H1 (cell line): Measurements from ENCODE around the gene P2RX2. TPM values are rescaled to one million over a fixed set of nuclear protein-coding genes. Genes with fewer than 3 reads are reported as not detected.
A peak's percentile ranks its signal among the peaks of the same experiment; 100 is the strongest.

Source experiments
- CHD2 ChIP-seq: IDR thresholded peaks from 2 replicates; pipeline ENCODE4 v1.6.1; 2012; ENCODE audit warnings: low read length, improper control_type of control experiment
- E2F6 ChIP-seq: IDR thresholded peaks from 2 replicates; pipeline ENCODE4 v1.6.1; 2012; ENCODE audit warnings: inconsistent platforms
- EGR1 ChIP-seq: IDR thresholded peaks from 2 replicates; pipeline ENCODE4 v1.6.1; 2011; ENCODE audit warnings: low read depth, low read length, borderline replicate concordance
- KDM4A ChIP-seq: IDR thresholded peaks from one replicate; pipeline ENCODE4 v1.7.1; 2012; ENCODE audit warnings: low read depth, mild to moderate bottlenecking, moderate library complexity, low read length, inconsistent platforms; ENCODE audit not compliant: severe bottlenecking
- POLR2AphosphoS5 ChIP-seq: IDR thresholded peaks from 2 replicates; pipeline ENCODE4 v1.6.1; 2011; ENCODE audit warnings: low read depth, low read length
- SIN3A ChIP-seq, 2 experiments: IDR thresholded peaks in 1 of 2; conservative IDR thresholded peaks in 1 of 2; 2 replicates each; pipeline ENCODE4 v1.6.1; 2011 to 2012; ENCODE audit warnings: low read length in 2 of 2, improper control_type of control experiment in 1 of 2, low read depth in 1 of 2, mild to moderate bottlenecking in 1 of 2
- YY1 ChIP-seq: IDR thresholded peaks from 2 replicates; pipeline ENCODE4 v1.6.1; 2011; ENCODE audit warnings: low read depth, mild to moderate bottlenecking, low read length
- ZNF274 ChIP-seq: IDR thresholded peaks from 2 replicates; pipeline ENCODE4 v1.7.0; 2012; ENCODE audit warnings: low read length, borderline replicate concordance; ENCODE audit errors: extremely low read depth
- polyA plus RNA-seq, 7 experiments: library from polyadenylated mRNA; depleted of rRNA in 3 of 7; stranded (reverse) in 5 of 7; unstranded in 2 of 7; fragments of >200 nt in 5 of 7; fragments of 200-250 nt in 2 of 7; gene quantifications; 1 replicate in 5 of 7; 2 replicates in 1 of 7; 4 replicates in 1 of 7; pipeline versions ENCODE4 v1.2.1 to v1.2.3, GENCODE V29; 2011 to 2013; ENCODE audit warnings: missing spikeins in 2 of 7, mixed read lengths in 2 of 7
- total RNA-seq: library from RNA; stranded (reverse); fragmentation: NEBNext Ultra II Directional; extraction: Animal tissue kit (Norgen Biotek cat#: 25700); gene quantifications from 2 replicates; pipeline ENCODE4 v1.2.1, GENCODE V29; 2021
- TF ChIP-seq, protein P1 (sequence below): fragments of 300-600 bp; sonication (generic); IDR thresholded peaks from 2 replicates; pipeline ENCODE4 v1.7.1; 2012; ENCODE audit warnings: low read length, moderate library complexity, mild to moderate bottlenecking, inconsistent platforms; ENCODE audit not compliant: insufficient replicate concordance

The P2RX2 gene
- total and polyA plus RNA-seq, 2 of the 8 experiments (the other 6 are each of a cell fraction or from before 2014, with no cell fraction given) = 0.84 to 2.2 TPM

GRCh38 chr12:132619386-132620112 lies 973 bp downstream of the P2RX2 start (continued):
- TF ChIP-seq, protein P1, sequence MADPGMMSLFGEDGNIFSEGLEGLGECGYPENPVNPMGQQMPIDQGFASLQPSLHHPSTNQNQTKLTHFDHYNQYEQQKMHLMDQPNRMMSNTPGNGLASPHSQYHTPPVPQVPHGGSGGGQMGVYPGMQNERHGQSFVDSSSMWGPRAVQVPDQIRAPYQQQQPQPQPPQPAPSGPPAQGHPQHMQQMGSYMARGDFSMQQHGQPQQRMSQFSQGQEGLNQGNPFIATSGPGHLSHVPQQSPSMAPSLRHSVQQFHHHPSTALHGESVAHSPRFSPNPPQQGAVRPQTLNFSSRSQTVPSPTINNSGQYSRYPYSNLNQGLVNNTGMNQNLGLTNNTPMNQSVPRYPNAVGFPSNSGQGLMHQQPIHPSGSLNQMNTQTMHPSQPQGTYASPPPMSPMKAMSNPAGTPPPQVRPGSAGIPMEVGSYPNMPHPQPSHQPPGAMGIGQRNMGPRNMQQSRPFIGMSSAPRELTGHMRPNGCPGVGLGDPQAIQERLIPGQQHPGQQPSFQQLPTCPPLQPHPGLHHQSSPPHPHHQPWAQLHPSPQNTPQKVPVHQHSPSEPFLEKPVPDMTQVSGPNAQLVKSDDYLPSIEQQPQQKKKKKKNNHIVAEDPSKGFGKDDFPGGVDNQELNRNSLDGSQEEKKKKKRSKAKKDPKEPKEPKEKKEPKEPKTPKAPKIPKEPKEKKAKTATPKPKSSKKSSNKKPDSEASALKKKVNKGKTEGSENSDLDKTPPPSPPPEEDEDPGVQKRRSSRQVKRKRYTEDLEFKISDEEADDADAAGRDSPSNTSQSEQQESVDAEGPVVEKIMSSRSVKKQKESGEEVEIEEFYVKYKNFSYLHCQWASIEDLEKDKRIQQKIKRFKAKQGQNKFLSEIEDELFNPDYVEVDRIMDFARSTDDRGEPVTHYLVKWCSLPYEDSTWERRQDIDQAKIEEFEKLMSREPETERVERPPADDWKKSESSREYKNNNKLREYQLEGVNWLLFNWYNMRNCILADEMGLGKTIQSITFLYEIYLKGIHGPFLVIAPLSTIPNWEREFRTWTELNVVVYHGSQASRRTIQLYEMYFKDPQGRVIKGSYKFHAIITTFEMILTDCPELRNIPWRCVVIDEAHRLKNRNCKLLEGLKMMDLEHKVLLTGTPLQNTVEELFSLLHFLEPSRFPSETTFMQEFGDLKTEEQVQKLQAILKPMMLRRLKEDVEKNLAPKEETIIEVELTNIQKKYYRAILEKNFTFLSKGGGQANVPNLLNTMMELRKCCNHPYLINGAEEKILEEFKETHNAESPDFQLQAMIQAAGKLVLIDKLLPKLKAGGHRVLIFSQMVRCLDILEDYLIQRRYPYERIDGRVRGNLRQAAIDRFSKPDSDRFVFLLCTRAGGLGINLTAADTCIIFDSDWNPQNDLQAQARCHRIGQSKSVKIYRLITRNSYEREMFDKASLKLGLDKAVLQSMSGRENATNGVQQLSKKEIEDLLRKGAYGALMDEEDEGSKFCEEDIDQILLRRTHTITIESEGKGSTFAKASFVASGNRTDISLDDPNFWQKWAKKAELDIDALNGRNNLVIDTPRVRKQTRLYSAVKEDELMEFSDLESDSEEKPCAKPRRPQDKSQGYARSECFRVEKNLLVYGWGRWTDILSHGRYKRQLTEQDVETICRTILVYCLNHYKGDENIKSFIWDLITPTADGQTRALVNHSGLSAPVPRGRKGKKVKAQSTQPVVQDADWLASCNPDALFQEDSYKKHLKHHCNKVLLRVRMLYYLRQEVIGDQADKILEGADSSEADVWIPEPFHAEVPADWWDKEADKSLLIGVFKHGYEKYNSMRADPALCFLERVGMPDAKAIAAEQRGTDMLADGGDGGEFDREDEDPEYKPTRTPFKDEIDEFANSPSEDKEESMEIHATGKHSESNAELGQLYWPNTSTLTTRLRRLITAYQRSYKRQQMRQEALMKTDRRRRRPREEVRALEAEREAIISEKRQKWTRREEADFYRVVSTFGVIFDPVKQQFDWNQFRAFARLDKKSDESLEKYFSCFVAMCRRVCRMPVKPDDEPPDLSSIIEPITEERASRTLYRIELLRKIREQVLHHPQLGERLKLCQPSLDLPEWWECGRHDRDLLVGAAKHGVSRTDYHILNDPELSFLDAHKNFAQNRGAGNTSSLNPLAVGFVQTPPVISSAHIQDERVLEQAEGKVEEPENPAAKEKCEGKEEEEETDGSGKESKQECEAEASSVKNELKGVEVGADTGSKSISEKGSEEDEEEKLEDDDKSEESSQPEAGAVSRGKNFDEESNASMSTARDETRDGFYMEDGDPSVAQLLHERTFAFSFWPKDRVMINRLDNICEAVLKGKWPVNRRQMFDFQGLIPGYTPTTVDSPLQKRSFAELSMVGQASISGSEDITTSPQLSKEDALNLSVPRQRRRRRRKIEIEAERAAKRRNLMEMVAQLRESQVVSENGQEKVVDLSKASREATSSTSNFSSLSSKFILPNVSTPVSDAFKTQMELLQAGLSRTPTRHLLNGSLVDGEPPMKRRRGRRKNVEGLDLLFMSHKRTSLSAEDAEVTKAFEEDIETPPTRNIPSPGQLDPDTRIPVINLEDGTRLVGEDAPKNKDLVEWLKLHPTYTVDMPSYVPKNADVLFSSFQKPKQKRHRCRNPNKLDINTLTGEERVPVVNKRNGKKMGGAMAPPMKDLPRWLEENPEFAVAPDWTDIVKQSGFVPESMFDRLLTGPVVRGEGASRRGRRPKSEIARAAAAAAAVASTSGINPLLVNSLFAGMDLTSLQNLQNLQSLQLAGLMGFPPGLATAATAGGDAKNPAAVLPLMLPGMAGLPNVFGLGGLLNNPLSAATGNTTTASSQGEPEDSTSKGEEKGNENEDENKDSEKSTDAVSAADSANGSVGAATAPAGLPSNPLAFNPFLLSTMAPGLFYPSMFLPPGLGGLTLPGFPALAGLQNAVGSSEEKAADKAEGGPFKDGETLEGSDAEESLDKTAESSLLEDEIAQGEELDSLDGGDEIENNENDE = no peak
- TF ChIP-seq KDM4A (no peak), EGR1 (no peak), ZNF274 (no peak), CHD2 (no peak), YY1 (no peak), POLR2AphosphoS5 (peak; percentile 32; the same call in 1 of the 2 replicates), E2F6 (0 out of 2 replicates have a peak, but pooled peaks have one; percentile 18), SIN3A (conservative IDR thresholded peaks at IDR 0.05 in 1 of 2, IDR thresholded peaks at IDR 0.05 in 1 of 2; ENCODE audit: low read depth in 1 of 2, low read length in 2 of 2) (no peak)
